ENCODE results near the gene FYCO1. TPM values are rescaled to one million over a fixed set of nuclear protein-coding genes. Genes with fewer than 3 reads are reported as not detected.
"Not testable (repeated sequence)": the region's sequence is repeated elsewhere in the genome, so short reads cannot be mapped to it uniquely, and the experiment has no call there.

The FYCO1 gene
- total RNA-seq, 4 donors from 2014 or later = 45.3 to 64.5 (median 53.7) TPM

DNA sequence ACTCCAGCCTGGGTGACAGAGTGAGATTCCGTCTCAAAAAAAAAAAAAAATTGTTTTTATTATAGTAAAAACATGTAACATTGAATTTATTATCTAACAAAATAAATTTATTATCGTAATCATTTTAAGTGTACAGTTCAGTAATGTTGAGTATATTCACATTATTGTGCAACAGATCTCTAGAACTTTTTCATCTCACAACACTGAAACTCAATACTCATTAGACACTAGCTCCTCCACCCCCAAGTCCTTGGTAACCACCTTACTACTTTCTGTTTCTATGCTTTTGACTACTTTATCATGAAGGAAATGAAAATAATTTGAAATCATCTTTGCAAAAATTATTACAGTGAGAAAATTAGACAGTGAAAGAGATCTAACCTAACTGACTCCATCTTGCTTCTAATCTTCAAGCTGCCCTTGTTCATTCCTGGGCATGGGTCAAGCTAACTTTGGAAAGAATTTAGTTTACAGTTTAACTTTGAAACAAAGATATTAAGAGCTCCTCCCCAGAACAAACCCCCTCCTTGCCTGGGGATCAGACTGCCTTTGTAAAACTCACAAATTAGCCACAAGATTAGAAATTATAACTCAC is 15.0 kb upstream of the FYCO1 start:
- no peak for DNase-seq (ENCODE audit: low spot score in 2 of 2)
- H3K36me3 ChIP-seq = no peaks in the 10 kb centered on the region
- no peaks in the 10 kb centered on the region for H3K27me3 ChIP-seq
- no peak overlapping the region for H3K4me3 ChIP-seq
- 91% methylated on average over 2 of the region's 2 CpGs for WGBS
- H3K4me1 ChIP-seq = peaks cover 7% of the 10 kb centered on the region
- H3K9me3 ChIP-seq = no peaks in the 10 kb centered on the region
- H3K27ac ChIP-seq = no peak overlapping the region
- TF ChIP-seq EP300 (IDR thresholded peaks at IDR 0.05) (no peak), POLR2A (IDR thresholded peaks at IDR 0.05) (no peak), POLR2AphosphoS5 (IDR thresholded peaks at IDR 0.05) (no peak), CTCF (IDR thresholded peaks at IDR 0.05) (no peak)

DNA sequence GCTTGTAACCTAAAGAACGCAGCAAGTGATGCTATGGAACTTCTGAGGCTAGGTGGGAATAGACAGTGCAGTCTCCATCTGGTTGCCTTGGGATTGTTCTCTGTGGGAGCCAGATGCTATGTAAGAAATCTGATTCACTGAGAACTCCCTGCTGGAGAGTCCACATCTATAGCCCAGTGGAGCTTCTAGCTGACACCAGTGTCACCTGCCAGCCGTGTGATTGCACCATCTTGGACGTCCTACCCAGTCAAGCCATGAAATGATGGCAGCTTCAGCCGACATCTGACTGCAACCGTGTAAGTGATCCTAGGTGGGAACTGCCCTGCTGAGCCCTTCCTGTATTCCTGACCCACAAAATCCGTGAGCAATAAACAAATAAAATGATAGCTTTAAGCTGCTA is 12.4 kb upstream of the FYCO1 start:
- TF ChIP-seq POLR2AphosphoS5 (IDR thresholded peaks at IDR 0.05) (no peak), POLR2A (IDR thresholded peaks at IDR 0.05) (no peak), CTCF (IDR thresholded peaks at IDR 0.05) (no peak), EP300 (IDR thresholded peaks at IDR 0.05) (no peak)
- no peak for DNase-seq (ENCODE audit: low spot score in 2 of 2)
- Histone ChIP-seq H3K36me3 (no peaks in the 10 kb centered on the region), H3K27ac (no peak overlapping the region), H3K9me3 (no peaks in the 10 kb centered on the region), H3K4me1 (peaks cover 7% of the 10 kb centered on the region), H3K4me3 (no peak overlapping the region), H3K27me3 (no peaks in the 10 kb centered on the region)
- 71% methylated on average over 6 of the region's 6 CpGs for WGBS

DNA sequence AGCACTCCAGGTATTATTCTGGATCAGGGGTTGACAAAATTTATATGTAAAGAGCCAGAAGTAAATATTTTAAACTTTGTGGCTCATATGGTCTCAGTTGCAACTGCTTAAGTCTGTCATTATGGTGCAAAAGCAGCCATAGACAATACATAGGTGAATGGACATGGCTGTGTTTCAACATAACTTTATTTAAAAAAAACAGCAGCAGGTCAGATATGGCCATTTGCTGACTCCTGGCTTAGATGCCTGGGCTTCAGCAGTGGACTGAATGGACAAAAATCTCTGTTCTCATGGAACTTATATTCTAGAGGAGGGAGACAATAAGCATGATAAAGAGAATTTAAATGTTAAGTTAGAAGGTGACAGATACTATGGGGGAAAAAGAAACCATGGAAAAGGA is 11.7 kb upstream of the FYCO1 start:
- Histone ChIP-seq H3K27ac (no peak overlapping the region), H3K4me1 (peaks cover 7% of the 10 kb centered on the region), H3K9me3 (no peaks in the 10 kb centered on the region), H3K27me3 (no peaks in the 10 kb centered on the region), H3K4me3 (no peak overlapping the region), H3K36me3 (no peaks in the 10 kb centered on the region)
- no peak for DNase-seq (ENCODE audit: low spot score in 2 of 2)
- no peak for TF ChIP-seq EP300 (IDR thresholded peaks at IDR 0.05)
- no peak for TF ChIP-seq CTCF (IDR thresholded peaks at IDR 0.05)
- no peak for TF ChIP-seq POLR2A (IDR thresholded peaks at IDR 0.05)
- TF ChIP-seq POLR2AphosphoS5 (IDR thresholded peaks at IDR 0.05) = no peak

DNA sequence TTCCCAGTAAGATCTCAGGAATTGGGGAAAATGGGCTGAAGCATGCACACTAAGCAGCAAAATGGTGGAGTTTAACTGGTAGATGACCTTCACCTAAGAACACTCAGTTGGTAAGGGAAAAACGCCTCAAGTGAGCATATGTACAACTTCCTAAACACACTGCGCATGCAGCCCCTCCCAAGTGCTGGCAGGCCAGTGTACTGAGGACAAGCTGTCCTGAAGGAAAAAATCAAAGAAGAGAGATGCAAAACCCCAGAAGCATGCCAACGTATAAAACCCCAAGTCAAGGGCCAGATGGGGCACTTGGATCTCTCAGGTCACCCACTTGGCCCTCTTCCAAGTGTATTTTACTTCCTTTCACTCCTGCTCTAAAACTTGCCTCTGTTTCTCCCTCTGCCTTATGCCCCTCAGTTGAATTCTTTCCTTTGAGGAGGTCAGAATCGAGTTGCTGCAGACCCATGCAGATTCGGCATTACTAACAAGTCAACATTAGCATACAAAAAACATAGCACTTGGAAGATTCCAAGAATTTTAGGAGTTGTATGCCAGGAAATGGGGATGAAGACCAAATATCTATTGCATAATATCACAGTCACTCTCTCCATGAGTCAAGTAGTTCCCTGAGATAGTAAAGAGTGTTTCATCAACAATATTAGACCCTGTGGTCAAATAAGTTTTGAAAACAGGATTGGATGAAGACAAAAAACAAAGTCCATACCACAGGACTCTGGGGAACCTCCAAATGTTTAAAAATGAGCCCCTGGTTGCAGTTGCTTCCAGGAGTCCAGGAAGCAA is 10.8 kb upstream of the FYCO1 start:
- H3K27me3 ChIP-seq = no peaks in the 10 kb centered on the region
- no peak for DNase-seq (ENCODE audit: low spot score in 2 of 2)
- H3K4me1 ChIP-seq = peaks cover 7% of the 10 kb centered on the region
- no peaks in the 10 kb centered on the region for H3K36me3 ChIP-seq
- 46% methylated on average over 5 of the region's 5 CpGs for WGBS
- H3K27ac ChIP-seq = no peak overlapping the region
- H3K9me3 ChIP-seq = no peaks in the 10 kb centered on the region
- H3K4me3 ChIP-seq = no peak overlapping the region
- TF ChIP-seq EP300 (IDR thresholded peaks at IDR 0.05) = no peak
- no peak for TF ChIP-seq CTCF (IDR thresholded peaks at IDR 0.05)
- TF ChIP-seq POLR2A (IDR thresholded peaks at IDR 0.05) = no peak
- no peak for TF ChIP-seq POLR2AphosphoS5 (IDR thresholded peaks at IDR 0.05)

GRCh38 chr3:46003706-46004105 is 8.1 kb upstream of the FYCO1 start:
- not testable (repeated sequence) for H3K36me3 ChIP-seq; DNase-seq (ENCODE audit: low spot score in 2 of 2); H3K27me3 ChIP-seq; H3K4me1 ChIP-seq; H3K9me3 ChIP-seq; H3K4me3 ChIP-seq; H3K27ac ChIP-seq
